22Rv1 (cell line): ENCODE data around the gene ELN.
A peak's percentile ranks its signal among the peaks of the same experiment; 100 is the strongest.

ENCODE experiments used
- H3K27ac ChIP-seq: fragments of 450-650 bp; 2 replicates; pipeline ENCODE4 v1.5.1; 2017
- CTCF ChIP-seq: fragments of 450-650 bp; IDR thresholded peaks from 2 replicates; pipeline ENCODE4 v1.5.1; 2017; ENCODE audit warnings: mild to moderate bottlenecking
- ZFX ChIP-seq: fragments of 450-650 bp; IDR thresholded peaks from 2 replicates; pipeline ENCODE4 v1.6.1; 2017; ENCODE audit warnings: antibody characterized with exemption, borderline replicate concordance

Gene ELN

GRCh38 chr7:74082770-74083116 is 54.8 kb downstream of the ELN start:
- TF ChIP-seq CTCF (no peak), ZFX (no peak)
- H3K27ac ChIP-seq = peak overlapping the region; percentile 71; the same call in 1 of the 2 replicates

GRCh38 chr7:74083117-74083876 is 55.3 kb downstream of the ELN start, which contains the start of gene LIMK1:
TSS of gene LIMK1 (plus strand) at chr7:74083804. CDS start at chr7:74083991, 187 bp downstream.
- TF ChIP-seq CTCF (no peak), ZFX (no peak)
- peak within 1 kb of the TSS; percentile 71 for H3K27ac ChIP-seq

GRCh38 chr7:74083928-74084721 is 56.2 kb downstream of the ELN start:
- peak overlapping the region; percentile 71 for H3K27ac ChIP-seq
- TF ChIP-seq ZFX (no peak), CTCF (no peak)

- TF ChIP-seq CTCF (no peak), ZFX (no peak)
- H3K27ac ChIP-seq = peak overlapping the region; percentile 71
Measured at GRCh38 chr7:74084722-74085578, 57.0 kb downstream of the ELN start.

- TF ChIP-seq ZFX (no peak), CTCF (no peak)
Measured at GRCh38 chr7:74087791-74088453, 59.9 kb downstream of the ELN start.

GRCh38 chr7:74092321-74092963 is 64.5 kb downstream of the ELN start:
- no peak overlapping the region for H3K27ac ChIP-seq
- TF ChIP-seq CTCF (no peak), ZFX (no peak)

More at GRCh38 chr7:74087791-74088453, 59.9 kb downstream of the ELN start:
- H3K27ac ChIP-seq = no peak overlapping the region
